Keratinocyte (primary cell): ENCODE data around the gene PXDN. TPM values are rescaled to one million over a fixed set of nuclear protein-coding genes. Genes with fewer than 3 reads are reported as not detected.

Source experiments
- DNase-seq: peaks from one replicate; pipeline ENCODE4 v3.0.0-alpha.2; 2011; ENCODE audit warnings: low read depth, missing footprints, low spot score
- FAIRE-seq: peaks from 2 replicates; lab custom pipeline; 2011; peaks lifted over from hg19 to GRCh38; lab: Jason Lieb, UNC
- H2AFZ ChIP-seq: 2 replicates; pipeline ENCODE4 v1.6.0; 2012; ENCODE audit warnings: low read length, control low read depth, inconsistent platforms; ENCODE audit not compliant: control insufficient read depth
- H3K27ac ChIP-seq: 2 replicates; pipeline ENCODE4 v1.5.1; 2011; ENCODE audit warnings: low read length; ENCODE audit not compliant: control insufficient read depth, insufficient read depth
- H3K27me3 ChIP-seq: 3 replicates; pipeline ENCODE4 v1.6.0; 2011; ENCODE audit warnings: low read length; ENCODE audit not compliant: control insufficient read depth, insufficient read depth; ENCODE audit errors: extremely low read depth
- H3K36me3 ChIP-seq, 2 experiments: 2 replicates in 1 of 2; 3 replicates in 1 of 2; pipeline ENCODE4 v1.5.1; 2011; ENCODE audit warnings: low read length in 2 of 2, mild to moderate bottlenecking in 1 of 2; ENCODE audit not compliant: control insufficient read depth in 2 of 2, insufficient read depth in 2 of 2; ENCODE audit errors: extremely low read depth in 1 of 2
- H3K4me1 ChIP-seq: 3 replicates; pipeline ENCODE4 v1.5.1; 2011; ENCODE audit warnings: low read length; ENCODE audit not compliant: control insufficient read depth, insufficient read depth; ENCODE audit errors: extremely low read depth
- H3K4me2 ChIP-seq: 3 replicates; pipeline ENCODE4 v1.6.0; 2011; ENCODE audit warnings: low read depth, low read length; ENCODE audit not compliant: control insufficient read depth, insufficient read depth; ENCODE audit errors: extremely low read depth
- H3K4me3 ChIP-seq, 3 experiments: fragments of 200-600 bp in 1 of 3; sonication (generic) in 1 of 3; 2 replicates in 2 of 3; 3 replicates in 1 of 3; pipeline ENCODE4 v1.5.1; 2011 to 2016; ENCODE audit warnings: low read length in 3 of 3, mild to moderate bottlenecking in 3 of 3, control low read depth in 2 of 3, inconsistent platforms in 1 of 3, low read depth in 1 of 3, mixed read lengths in 1 of 3, mixed run types in 1 of 3, moderate library complexity in 1 of 3; ENCODE audit not compliant: control insufficient read depth in 2 of 3, insufficient read depth in 2 of 3; ENCODE audit errors: extremely low read depth in 1 of 3
- H3K79me2 ChIP-seq: 2 replicates; pipeline ENCODE4 v1.6.0; 2012; ENCODE audit warnings: low read length; ENCODE audit not compliant: control insufficient read depth, insufficient read depth
- H3K9ac ChIP-seq: 3 replicates; pipeline ENCODE4 v1.6.0; 2011; ENCODE audit warnings: low read length; ENCODE audit not compliant: control insufficient read depth, insufficient read depth; ENCODE audit errors: extremely low read depth
- H3K9me1 ChIP-seq: 3 replicates; pipeline ENCODE4 v1.6.0; 2011; ENCODE audit warnings: low read length; ENCODE audit not compliant: control insufficient read depth, insufficient read depth; ENCODE audit errors: extremely low read depth
- H3K9me3 ChIP-seq: 2 replicates; pipeline ENCODE4 v1.5.1; 2012; ENCODE audit warnings: low read depth, low read length; ENCODE audit not compliant: control insufficient read depth
- H4K20me1 ChIP-seq: 3 replicates; pipeline ENCODE4 v1.6.0; 2011; ENCODE audit warnings: low read length; ENCODE audit not compliant: control insufficient read depth, insufficient read depth; ENCODE audit errors: extremely low read depth
- CTCF ChIP-seq, 3 experiments: IDR thresholded peaks in 1 of 3; conservative IDR thresholded peaks in 1 of 3; optimal IDR thresholded peaks in 1 of 3; 2 replicates in 2 of 3; 3 replicates in 1 of 3; pipeline versions ENCODE3 to v1.5.1; 2011; ENCODE audit warnings: low read length in 3 of 3, mild to moderate bottlenecking in 3 of 3, moderate library complexity in 2 of 3, control low read depth in 1 of 3, inconsistent platforms in 1 of 3; ENCODE audit not compliant: insufficient read depth in 2 of 3; ENCODE audit errors: extremely low read depth in 1 of 3
- EZH2 ChIP-seq: IDR thresholded peaks from one replicate; pipeline ENCODE4 v1.6.1; 2012; ENCODE audit warnings: inconsistent platforms, mild to moderate bottlenecking, low read length, moderate library complexity
- dilution Hi-C: fragments of 300-500 bp; cut with MboI; formaldehyde crosslinking; loops from one replicate; pipeline ENCODE4 v1.7.0; 2020; ENCODE audit warnings: low sequenced_read_pairs; ENCODE audit not compliant: extremely low pct_ligation_motif_present
- polyA plus RNA-seq, 5 experiments: library from polyadenylated mRNA; depleted of rRNA in 3 of 5; stranded (reverse) in 3 of 5; stranded (forward) in 1 of 5; unstranded in 1 of 5; fragments of >200 nt; gene quantifications; 1 replicate in 1 of 5; 2 replicates in 3 of 5; 3 replicates in 1 of 5; pipeline versions ENCODE4 v1.2.1 to v1.2.3, GENCODE V29; 2011 to 2012; ENCODE audit warnings: missing spikeins in 2 of 5, low read depth in 1 of 5, low replicate concordance in 1 of 5

Gene PXDN
- polyA plus RNA-seq, 1 donor (not counting 4 experiments of a cell fraction or from before 2014, with no cell fraction given): 36.7 TPM

GRCh38 chr2:1742681-1743395 lies 1.5 kb downstream of the PXDN start:
- H3K79me2 ChIP-seq: peaks cover 51% of the 10 kb centered on the region

GRCh38 chr2:1742301-1742680 lies 2.0 kb downstream of the PXDN start:
- H3K27ac ChIP-seq: peak overlapping the region; percentile 71
- DNase-seq (no peak), FAIRE-seq (no peak)
- dilution Hi-C loops: loop anchor here (25.0 kb wide), 1 partner anchor 155 kb away; no protein-coding TSS in a partner anchor
- peak overlapping the region; percentile 77 for H3K9ac ChIP-seq
- H3K9me1 ChIP-seq: no peaks in the 10 kb centered on the region
- peaks cover 53% of the 10 kb centered on the region for H3K79me2 ChIP-seq
- peaks cover 3% of the 10 kb centered on the region for H4K20me1 ChIP-seq
- peak overlapping the region in 1 of 3 experiments; percentile 85 for H3K4me3 ChIP-seq
- H3K36me3 ChIP-seq: peaks cover 0 to 3% of the 10 kb centered on the region in 2 experiments
- H3K4me2 ChIP-seq: peak overlapping the region; percentile 75
- peaks cover 18% of the 10 kb centered on the region for H3K27me3 ChIP-seq
- H3K4me1 ChIP-seq: peaks cover 14% of the 10 kb centered on the region
- H3K9me3 ChIP-seq: no peaks in the 10 kb centered on the region
- TF ChIP-seq CTCF (optimal IDR thresholded peaks at IDR 0.05 in 1 of 3, IDR thresholded peaks at IDR 0.05 in 1 of 3, conservative IDR thresholded peaks at IDR 0.05 in 1 of 3; ENCODE audit: extremely low read depth in 1 of 3, insufficient read depth in 2 of 3, low read length in 3 of 3) (no peak), EZH2 (no peak)
- no peak overlapping the region for H2AFZ ChIP-seq

More at GRCh38 chr2:1742681-1743395, 1.5 kb downstream of the PXDN start:
- Histone ChIP-seq H3K9ac (peak overlapping the region; percentile 77), H3K9me3 (no peaks in the 10 kb centered on the region), H3K36me3 (peaks cover 0 to 3% of the 10 kb centered on the region in 2 experiments), H4K20me1 (peaks cover 3% of the 10 kb centered on the region), H3K4me2 (peak overlapping the region; percentile 75), H2AFZ (peak overlapping the region; percentile 15), H3K27me3 (peaks cover 24% of the 10 kb centered on the region), H3K27ac (peak overlapping the region; percentile 71), H3K9me1 (no peaks in the 10 kb centered on the region), H3K4me3 (peak overlapping the region; percentile 57 to 85 (median 63)), H3K4me1 (peaks cover 14% of the 10 kb centered on the region)
- TF ChIP-seq EZH2 (no peak), CTCF (optimal IDR thresholded peaks at IDR 0.05 in 1 of 3, IDR thresholded peaks at IDR 0.05 in 1 of 3, conservative IDR thresholded peaks at IDR 0.05 in 1 of 3; ENCODE audit: extremely low read depth in 1 of 3, insufficient read depth in 2 of 3, low read length in 3 of 3) (peak; percentile 51 to 84 (median 67))
- dilution Hi-C loops: loop anchor here (25.0 kb wide), 1 partner anchor 156 kb away; no protein-coding TSS in a partner anchor
- DNase-seq: peak; percentile 35
- peak; percentile 69 for FAIRE-seq
